K562 (cell line): ENCODE data around the gene TRNAU1AP.
A peak's percentile ranks its signal among the peaks of the same experiment; 100 is the strongest.
"Not testable (repeated sequence)": the region's sequence is repeated elsewhere in the genome, so short reads cannot be mapped to it uniquely, and the experiment has no call there.

Source experiments
- ARNT ChIP-seq, 2 experiments: fragments of 450-650 bp; IDR thresholded peaks; 2 replicates each; pipeline ENCODE4 v1.6.1; 2016; ENCODE audit warnings: mild to moderate bottlenecking in 1 of 2
- FOXK1 ChIP-seq: sonication (generic); formaldehyde crosslinking; IDR thresholded peaks from 2 replicates; pipeline ENCODE4 v1.8.0; 2022; ENCODE audit warnings: missing genetic modification reagents, mild to moderate bottlenecking, borderline replicate concordance
- JUND ChIP-seq, 2 experiments: IDR thresholded peaks; 2 replicates in 1 of 2; 3 replicates in 1 of 2; pipeline ENCODE4 v1.6.1; 2011; ENCODE audit warnings: borderline replicate concordance in 2 of 2, low read depth in 2 of 2, low read length in 2 of 2, improper control_type of control experiment in 1 of 2, missing biosample characterization in 1 of 2, missing genetic modification characterization in 1 of 2, missing genetic modification reagents in 1 of 2
- NCOA1 ChIP-seq: fragments of 450-650 bp; IDR thresholded peaks from 2 replicates; pipeline ENCODE4 v1.6.1; 2016; ENCODE audit warnings: low read depth
- POLR2A ChIP-seq: fragments of 450-650 bp; conservative IDR thresholded peaks from 2 replicates; pipeline ENCODE4 v1.6.1; 2016
- POLR2AphosphoS5 ChIP-seq: IDR thresholded peaks from 2 replicates; pipeline ENCODE4 v1.6.1; 2011; ENCODE audit warnings: mild to moderate bottlenecking, low read depth, low read length, moderate library complexity; ENCODE audit not compliant: control insufficient read depth, insufficient read depth
- SREBF2 ChIP-seq: sonication (generic); formaldehyde crosslinking; IDR thresholded peaks from 2 replicates; pipeline ENCODE4 v1.4.0; 2020; ENCODE audit warnings: mild to moderate bottlenecking, missing genetic modification reagents
- TCF7 ChIP-seq: sonication (generic); IDR thresholded peaks from 2 replicates; pipeline ENCODE4 v1.6.1; 2016; ENCODE audit warnings: antibody characterized with exemption, borderline replicate concordance
- TF ChIP-seq, protein P1 (sequence below), 2 experiments: fragments of 450-650 bp; formaldehyde crosslinking in 1 of 2; IDR thresholded peaks; 2 replicates each; pipeline versions ENCODE4 v1.4.0 to v1.6.1; 2014 to 2020; ENCODE audit warnings: mild to moderate bottlenecking in 2 of 2, borderline replicate concordance in 1 of 2, low read depth in 1 of 2

GRCh38 chr1:28541414-28542015, 11.4 kb upstream of the TRNAU1AP start:
- TF ChIP-seq, protein P1, sequence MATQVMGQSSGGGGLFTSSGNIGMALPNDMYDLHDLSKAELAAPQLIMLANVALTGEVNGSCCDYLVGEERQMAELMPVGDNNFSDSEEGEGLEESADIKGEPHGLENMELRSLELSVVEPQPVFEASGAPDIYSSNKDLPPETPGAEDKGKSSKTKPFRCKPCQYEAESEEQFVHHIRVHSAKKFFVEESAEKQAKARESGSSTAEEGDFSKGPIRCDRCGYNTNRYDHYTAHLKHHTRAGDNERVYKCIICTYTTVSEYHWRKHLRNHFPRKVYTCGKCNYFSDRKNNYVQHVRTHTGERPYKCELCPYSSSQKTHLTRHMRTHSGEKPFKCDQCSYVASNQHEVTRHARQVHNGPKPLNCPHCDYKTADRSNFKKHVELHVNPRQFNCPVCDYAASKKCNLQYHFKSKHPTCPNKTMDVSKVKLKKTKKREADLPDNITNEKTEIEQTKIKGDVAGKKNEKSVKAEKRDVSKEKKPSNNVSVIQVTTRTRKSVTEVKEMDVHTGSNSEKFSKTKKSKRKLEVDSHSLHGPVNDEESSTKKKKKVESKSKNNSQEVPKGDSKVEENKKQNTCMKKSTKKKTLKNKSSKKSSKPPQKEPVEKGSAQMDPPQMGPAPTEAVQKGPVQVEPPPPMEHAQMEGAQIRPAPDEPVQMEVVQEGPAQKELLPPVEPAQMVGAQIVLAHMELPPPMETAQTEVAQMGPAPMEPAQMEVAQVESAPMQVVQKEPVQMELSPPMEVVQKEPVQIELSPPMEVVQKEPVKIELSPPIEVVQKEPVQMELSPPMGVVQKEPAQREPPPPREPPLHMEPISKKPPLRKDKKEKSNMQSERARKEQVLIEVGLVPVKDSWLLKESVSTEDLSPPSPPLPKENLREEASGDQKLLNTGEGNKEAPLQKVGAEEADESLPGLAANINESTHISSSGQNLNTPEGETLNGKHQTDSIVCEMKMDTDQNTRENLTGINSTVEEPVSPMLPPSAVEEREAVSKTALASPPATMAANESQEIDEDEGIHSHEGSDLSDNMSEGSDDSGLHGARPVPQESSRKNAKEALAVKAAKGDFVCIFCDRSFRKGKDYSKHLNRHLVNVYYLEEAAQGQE (IDR thresholded peaks at IDR 0.05; ENCODE audit: borderline replicate concordance), result not testable (repeated sequence)
- TF ChIP-seq, protein P1 (CRISPR knock-in tag; IDR thresholded peaks at IDR 0.05; ENCODE audit: low read depth), result not testable (repeated sequence)
- TF ChIP-seq TCF7; ARNT (IDR thresholded peaks at IDR 0.05); SREBF2 (CRISPR knock-in tag); FOXK1 (CRISPR knock-in tag); NCOA1; JUND (IDR thresholded peaks at IDR 0.05; ENCODE audit: borderline replicate concordance, low read depth, low read length); JUND (tag; IDR thresholded peaks at IDR 0.05; ENCODE audit: borderline replicate concordance, low read depth, low read length); POLR2AphosphoS5: not testable (repeated sequence)
- peak; percentile 68; the same call in 1 of the 2 replicates for TF ChIP-seq POLR2A
